ENCODE results near the gene COL25A1.

DNA sequence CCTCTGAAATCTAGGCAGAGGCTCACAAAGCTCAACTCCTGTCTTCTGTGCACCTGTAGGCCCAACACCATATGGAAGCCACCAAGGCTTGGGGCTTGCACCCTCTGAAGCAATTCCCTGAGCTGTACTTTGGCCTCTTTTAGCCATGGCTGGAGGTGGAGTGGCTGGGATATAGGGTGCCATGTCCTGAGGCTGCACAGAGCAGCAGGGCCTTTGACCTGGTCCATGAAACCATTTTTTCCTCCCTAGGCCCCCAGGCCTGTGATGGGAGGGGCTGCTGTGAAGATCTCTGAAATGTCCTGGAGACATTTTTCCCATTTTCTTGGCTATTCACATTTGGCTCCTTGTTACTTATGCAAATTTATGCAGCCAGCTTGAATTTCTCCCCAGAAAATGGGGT lies 20.9 kb upstream of the COL25A1 start:
- TF ChIP-seq, protein P1, sequence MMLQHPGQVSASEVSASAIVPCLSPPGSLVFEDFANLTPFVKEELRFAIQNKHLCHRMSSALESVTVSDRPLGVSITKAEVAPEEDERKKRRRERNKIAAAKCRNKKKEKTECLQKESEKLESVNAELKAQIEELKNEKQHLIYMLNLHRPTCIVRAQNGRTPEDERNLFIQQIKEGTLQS (IDR thresholded peaks at IDR 0.05), result no peak
- TF ChIP-seq EGR1 (IDR thresholded peaks at IDR 0.05; ENCODE audit: low read depth) (no peak), POLR2AphosphoS5 (IDR thresholded peaks at IDR 0.05; ENCODE audit: low read depth, low read length) (no peak), POLR2A (IDR thresholded peaks at IDR 0.05; ENCODE audit: borderline replicate concordance, extremely low read depth, insufficient read depth, insufficient read length) (no peak), EZH2 (IDR thresholded peaks at IDR 0.05) (no peak), EZH2phosphoT487 (IDR thresholded peaks at IDR 0.05; ENCODE audit: borderline replicate concordance) (no peak), SIN3A (IDR thresholded peaks at IDR 0.05; ENCODE audit: low read depth) (no peak)
- TF ChIP-seq, protein P2, sequence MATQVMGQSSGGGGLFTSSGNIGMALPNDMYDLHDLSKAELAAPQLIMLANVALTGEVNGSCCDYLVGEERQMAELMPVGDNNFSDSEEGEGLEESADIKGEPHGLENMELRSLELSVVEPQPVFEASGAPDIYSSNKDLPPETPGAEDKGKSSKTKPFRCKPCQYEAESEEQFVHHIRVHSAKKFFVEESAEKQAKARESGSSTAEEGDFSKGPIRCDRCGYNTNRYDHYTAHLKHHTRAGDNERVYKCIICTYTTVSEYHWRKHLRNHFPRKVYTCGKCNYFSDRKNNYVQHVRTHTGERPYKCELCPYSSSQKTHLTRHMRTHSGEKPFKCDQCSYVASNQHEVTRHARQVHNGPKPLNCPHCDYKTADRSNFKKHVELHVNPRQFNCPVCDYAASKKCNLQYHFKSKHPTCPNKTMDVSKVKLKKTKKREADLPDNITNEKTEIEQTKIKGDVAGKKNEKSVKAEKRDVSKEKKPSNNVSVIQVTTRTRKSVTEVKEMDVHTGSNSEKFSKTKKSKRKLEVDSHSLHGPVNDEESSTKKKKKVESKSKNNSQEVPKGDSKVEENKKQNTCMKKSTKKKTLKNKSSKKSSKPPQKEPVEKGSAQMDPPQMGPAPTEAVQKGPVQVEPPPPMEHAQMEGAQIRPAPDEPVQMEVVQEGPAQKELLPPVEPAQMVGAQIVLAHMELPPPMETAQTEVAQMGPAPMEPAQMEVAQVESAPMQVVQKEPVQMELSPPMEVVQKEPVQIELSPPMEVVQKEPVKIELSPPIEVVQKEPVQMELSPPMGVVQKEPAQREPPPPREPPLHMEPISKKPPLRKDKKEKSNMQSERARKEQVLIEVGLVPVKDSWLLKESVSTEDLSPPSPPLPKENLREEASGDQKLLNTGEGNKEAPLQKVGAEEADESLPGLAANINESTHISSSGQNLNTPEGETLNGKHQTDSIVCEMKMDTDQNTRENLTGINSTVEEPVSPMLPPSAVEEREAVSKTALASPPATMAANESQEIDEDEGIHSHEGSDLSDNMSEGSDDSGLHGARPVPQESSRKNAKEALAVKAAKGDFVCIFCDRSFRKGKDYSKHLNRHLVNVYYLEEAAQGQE (IDR thresholded peaks at IDR 0.05; ENCODE audit: low read depth), result no peak
- TF ChIP-seq, protein P3, sequence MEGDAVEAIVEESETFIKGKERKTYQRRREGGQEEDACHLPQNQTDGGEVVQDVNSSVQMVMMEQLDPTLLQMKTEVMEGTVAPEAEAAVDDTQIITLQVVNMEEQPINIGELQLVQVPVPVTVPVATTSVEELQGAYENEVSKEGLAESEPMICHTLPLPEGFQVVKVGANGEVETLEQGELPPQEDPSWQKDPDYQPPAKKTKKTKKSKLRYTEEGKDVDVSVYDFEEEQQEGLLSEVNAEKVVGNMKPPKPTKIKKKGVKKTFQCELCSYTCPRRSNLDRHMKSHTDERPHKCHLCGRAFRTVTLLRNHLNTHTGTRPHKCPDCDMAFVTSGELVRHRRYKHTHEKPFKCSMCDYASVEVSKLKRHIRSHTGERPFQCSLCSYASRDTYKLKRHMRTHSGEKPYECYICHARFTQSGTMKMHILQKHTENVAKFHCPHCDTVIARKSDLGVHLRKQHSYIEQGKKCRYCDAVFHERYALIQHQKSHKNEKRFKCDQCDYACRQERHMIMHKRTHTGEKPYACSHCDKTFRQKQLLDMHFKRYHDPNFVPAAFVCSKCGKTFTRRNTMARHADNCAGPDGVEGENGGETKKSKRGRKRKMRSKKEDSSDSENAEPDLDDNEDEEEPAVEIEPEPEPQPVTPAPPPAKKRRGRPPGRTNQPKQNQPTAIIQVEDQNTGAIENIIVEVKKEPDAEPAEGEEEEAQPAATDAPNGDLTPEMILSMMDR (IDR thresholded peaks at IDR 0.05 in 2 of 3, conservative IDR thresholded peaks at IDR 0.05 in 1 of 3; ENCODE audit: borderline replicate concordance in 1 of 3, insufficient read depth in 1 of 3, low read depth in 2 of 3, low read length in 2 of 3), result no peak
